HG02642 (cell line): ENCODE results near the gene APOL2.
"Not testable (repeated sequence)": the region's sequence is repeated elsewhere in the genome, so short reads cannot be mapped to it uniquely, and the experiment has no call there.

Experiments
- ATAC-seq: cut with Tn5 transposase; IDR thresholded peaks from one replicate; pipeline ENCODE4 v1.9.1; 2021; ENCODE audit warnings: mild to moderate bottlenecking; ENCODE audit not compliant: unreplicated experiment, poor library complexity

The APOL2 gene

DNA sequence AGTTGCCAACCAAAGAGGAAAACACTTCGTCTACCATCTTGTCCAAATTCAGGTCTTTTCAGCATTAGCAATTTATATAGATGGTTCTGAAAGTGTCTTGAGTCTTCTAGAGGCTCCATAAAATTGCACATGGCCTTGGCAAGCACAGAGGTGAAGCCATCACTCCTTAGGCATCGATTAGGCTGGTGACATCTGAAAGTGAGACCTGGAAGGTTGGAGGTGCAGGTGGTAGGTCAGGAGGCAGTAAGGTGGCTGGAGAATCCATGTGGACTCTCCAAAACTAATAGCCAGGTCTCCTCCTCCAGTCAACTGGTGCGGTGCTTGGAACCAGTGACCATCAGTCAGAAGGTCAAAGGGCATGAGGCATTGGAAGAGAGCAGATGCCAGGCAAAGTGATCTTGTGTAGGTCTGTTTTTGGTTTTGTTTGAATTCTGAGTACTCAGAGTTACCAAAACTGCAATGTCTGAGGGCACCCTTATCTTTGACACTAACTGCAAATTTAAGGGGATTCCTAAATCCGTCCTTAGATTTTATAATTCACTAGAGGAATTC is 6.6 kb upstream of the APOL2 start:
- ATAC-seq, result no peak

DNA sequence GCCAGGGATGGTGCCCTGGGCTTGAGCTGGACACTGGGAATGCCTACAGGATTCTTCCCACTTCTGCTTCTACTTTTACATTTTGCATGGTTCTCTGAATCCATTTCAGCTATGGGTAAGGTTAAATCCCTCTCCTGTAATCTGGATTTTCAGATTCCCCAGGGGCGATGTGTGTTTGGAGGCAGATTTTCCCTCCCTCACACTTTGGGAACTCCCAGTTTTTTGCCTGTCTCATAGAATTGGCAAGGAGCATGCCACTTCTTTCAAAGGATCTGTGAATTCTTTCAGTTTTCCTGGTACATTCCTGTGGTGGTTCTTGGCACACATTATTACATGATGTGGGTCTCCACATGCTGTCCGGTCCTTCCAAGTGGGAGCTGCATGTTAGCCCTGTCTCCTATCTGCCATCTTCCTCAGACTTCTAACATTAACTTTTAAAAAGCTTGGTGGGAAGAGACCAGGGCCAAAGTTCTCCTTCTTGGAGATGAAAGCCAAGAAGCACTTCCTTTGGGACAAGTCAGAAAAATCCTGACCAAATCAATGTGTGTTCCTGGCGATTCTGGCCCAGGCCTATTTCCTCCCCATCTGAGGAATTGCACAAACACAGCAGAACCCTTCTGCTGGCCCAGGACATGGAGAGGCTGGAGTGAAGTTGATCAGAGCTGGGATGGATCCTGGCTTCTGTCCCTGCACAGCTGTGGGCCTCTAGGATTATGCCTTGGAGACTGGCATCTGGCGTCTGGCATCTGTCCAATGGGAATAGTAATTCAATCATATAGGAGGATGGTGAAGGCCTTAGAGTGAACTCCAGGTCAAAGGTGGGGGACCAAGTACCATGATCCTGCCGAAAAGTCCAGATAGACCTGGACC is 5.4 kb upstream of the APOL2 start:
- ATAC-seq, result no peak

DNA sequence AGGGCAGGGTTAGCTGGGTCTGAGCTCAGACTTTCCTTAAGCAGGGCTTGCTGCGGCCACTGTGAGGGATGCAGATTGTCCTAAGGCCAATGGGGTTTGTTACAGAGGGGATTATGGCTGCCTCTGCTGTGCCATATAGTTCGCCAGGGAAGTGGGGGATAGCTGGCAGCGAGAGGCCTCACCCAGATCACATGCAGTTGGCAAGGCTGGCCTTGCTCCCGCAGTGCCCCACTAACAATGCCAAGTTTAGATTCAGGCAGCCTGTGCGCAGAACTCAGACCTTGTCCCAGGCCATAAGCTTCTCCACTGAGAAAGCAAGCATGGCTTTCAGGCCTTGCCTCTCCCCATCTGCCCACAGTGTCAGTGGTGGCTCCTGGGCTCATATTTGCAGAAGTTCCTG is 4.7 kb upstream of the APOL2 start:
- ATAC-seq, result no peak

DNA sequence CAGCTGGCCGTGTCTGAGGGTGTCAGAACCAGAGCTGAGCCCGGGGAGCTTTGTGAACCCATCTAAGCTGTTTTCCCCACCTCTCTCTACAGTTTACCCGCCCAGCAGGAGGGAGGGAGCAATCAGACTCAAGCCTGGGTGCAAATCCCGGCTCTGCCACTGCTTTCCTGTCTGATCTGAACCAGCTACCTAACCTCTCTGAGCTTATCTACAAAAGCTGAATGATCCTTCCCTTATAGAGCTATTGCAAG is 252 bp downstream of the APOL2 start:
- ATAC-seq, result peak; percentile 28

DNA sequence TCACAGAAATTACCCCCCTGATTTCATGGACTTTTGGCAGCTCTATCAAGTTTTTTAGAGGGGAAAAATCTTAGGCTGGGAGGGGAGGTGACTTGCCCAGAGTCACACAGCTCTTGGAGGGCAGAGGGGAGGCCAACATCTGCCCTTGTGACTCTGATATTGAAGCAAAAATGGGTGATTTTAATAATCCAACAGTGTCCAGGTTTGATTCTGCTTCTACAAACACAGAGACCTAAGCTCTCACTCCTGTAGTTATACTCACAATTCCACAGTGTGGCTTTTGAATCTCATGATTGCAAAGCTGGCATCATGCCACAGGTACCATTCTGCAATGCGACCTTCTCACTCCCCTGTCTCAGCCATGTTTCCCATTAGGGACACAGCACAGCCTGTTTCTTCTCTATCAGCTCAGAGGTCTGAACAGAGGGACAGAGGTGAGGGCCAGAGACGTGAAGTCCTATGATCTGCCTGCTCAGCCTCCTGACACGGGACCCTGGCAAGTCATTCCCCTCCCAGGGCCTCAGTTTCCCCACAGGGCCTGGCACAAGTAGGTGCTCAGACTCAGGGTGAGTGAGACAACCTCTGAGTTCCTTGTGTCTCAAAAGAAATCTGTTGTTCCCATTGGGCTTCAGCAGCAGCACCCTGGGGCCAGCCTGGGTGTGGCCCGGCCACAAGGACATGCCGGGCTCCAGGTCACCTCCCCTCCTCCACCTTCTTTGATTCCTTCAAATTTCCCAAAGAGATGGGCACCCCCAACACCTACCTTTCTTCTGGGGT is 766 bp downstream of the APOL2 start:
- ATAC-seq, result no peak

DNA sequence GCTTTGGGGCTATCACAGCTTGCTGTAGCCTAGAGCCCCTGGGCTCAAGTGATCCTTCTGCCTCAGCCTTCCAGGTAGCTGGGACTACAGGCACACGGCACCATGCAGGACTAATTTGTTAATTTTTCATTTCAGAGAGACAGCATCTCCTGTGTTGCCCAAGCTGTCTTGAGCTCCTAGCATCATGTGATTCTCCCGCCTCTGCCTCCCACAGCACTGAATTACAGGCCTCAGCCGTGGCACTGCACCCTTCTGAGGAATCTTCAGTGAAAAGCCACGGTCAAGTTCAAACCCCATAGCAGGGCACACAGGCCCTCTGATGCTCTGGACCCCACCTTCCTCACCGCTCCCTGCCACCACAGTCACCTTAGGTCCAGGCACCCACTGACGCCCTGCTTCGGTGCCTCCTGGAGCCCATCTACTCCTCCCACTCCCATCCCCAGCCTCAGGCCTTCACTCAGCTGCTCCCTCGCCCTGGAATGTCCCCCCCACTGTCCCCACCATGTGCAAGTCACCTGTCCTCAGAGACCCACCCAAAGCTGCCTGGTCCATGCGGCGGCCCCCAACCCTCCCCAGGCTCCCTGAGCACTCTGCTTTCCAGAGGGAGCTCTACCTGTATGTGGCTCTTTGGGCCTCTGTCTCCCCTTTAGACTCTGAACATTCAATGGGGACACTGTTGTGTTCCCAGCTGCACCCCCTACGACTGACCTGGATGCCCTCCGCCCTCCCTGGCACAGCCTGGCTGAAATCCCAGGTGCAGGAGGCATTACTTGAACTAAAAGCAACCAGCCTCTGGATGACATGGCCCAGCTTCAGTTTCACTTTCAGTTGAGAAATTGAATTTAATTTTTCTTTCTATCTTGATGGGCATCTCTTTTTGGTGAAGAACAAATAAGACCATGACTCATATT is 1.6 kb downstream of the APOL2 start:
- no peak for ATAC-seq

DNA sequence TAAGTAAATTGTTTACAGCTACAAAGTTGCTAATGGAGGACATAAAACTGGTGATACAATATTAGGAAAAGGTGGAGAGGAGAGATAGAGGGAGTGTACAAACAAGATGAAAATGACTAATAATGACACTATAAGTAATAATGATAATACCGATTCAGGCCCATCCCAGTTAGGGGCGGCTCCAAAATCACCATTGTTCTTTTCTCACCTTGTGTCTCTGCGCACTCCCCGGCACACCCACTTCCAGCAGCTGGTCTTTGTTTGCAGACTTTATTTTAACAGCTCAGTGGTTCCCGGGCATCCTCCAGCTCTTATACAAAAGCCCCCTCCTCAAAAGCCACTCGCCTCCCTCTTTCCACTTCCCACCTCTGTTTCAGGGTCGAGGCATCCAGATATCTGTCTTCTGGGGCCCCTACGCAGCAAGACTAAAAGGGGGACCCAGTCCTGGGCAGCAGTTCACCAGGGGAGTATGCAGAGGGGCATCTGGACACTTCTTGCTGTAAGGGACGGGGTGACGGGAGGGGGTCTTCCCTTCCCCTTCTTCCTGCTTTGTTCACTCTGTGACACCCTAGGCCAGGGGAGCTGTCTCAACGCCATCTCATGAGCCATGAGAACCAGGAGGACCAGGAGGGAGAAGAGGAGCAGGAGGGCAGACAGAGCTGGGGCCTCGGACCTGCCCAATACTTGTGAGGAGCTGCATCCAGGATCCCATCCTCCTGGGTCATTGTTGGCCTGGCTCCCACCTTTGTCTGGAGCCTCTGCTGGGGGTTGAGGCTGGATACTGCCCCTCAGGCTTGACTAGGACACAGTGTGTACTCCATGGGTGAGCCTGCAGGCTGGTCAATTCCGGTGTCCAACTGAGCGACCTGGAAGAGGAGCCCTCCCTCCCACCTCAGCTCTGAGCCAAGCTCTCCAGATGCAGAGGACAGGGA is 2.7 kb downstream of the APOL2 start:
- ATAC-seq, result no peak

DNA sequence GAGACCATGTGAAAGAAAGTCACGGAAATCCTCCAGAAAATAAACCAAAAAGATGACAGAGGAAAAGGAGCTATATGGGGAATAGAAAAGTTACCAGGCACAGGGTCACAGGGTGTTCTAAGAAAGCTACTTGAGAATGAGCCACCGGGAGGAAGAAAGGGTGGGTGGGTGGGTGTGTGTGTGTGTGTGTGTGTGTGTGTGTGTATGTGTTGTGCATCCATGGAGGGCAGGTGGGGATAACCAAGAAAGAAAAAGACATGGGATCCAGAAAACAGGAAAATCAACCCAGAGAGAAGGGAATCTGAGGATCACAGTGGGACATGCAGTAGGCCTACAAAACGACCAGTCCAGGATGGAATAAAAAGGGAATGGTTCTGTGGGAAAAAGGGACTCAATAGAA is 3.7 kb downstream of the APOL2 start:
- no peak for ATAC-seq

DNA sequence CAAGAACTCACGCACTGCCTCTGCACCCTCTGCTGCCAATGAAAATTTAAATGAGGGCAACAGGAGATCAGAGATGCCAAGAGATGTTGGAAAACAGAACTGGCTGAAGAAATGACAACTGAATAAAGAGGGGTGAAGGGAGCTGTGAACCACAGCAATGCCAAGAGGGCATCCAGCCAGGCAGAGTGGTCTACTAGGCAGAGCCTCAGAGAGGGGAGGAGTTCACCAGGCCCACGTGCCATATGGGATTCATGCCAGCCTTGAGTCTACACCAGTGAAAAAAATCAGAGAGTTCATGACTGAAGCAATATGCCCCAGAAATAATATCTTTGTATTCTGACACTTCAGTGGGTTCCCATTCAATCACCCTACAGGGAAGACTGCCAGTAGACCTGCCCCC is 4.4 kb downstream of the APOL2 start:
- ATAC-seq, result no peak

DNA sequence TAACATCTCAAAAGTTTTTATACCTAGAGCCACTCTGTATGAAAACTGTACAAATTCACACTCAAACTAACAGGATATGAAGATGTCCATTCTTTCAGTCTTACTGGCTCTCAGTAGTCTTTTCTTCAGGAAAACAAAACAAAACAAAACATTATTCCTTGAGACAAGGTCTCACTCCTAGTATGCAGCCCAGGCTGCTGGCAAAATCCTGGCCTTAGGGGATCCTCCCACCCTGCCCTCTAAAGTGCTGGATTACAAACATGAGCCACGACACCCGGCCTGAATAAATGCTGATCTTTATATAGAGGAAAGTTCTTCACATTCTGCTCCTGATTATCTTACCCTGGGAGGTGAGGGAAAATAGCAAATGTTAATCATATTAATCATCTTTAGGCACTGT is 5.1 kb downstream of the APOL2 start:
- no peak for ATAC-seq

DNA sequence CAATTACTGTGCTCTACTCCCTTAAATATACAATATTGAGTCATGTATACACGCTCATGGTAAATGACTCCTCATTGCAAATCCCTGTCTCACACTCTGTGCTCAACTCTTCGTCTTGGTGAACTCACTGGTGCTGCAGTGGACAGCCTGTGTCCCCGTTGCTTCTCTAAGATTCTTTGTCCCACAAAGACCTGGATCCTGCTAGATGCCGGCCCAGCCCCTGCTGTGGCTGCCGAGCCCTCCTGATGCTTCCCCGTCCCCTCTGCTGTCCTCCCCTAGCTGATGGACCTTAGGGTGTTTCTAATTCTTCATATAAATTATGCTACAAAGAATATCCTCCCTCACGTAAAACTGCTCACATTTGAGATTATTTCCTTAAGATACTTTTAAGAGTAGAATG is 5.5 kb downstream of the APOL2 start:
- ATAC-seq, result no peak

DNA sequence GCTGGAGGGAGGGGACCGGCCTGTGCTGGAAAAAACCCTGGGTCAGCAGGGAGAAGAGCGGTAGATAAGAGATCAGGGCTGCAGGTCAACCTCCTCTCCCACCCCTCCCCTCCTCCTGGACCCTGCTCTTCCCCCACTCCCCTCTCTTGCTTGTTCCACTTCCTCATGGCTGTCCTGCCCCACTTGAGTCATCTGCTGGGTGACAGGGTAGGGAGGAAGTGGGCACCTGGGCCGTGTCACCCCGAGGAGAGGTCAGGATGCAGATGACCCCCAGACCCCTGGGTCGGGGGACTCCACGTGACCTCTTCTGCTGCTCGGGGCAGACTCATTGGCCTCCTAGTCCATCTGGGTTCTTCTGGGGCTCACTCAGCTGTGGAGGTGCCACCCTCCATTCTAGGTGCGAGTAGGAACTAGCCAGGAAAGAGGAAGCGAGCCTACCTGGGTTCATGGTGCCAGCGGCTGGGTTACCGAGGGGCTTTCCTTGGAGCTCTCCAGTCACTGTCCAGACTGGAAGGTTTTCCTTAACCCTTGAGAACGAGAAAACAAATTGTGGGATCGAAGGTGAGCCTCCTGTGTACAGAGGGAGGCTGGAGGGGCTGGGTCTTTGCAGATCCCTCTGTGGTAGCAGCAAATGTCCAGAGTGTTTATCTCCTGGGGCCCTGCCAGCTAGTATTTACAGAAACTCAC is 6.5 kb downstream of the APOL2 start:
- no peak for ATAC-seq

DNA sequence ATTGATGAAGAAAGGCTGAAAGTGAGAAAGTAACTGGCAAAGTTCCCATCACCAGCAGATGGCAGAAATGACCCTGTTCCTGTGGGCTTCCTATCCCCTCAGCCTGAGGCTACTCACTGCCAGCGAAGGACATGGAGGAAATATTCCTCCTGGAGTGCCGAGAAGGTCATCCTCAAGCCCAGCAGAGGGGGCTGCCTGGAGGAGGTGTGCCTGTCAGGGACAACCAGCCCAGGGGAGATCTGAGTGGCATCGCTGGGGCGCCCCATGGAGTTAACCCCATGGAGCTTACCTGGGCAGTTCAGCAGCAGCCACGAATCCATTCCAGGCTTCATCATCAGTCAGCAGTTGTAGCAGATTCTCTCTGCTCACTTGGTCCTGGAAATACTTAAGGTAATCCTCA is 8.3 kb downstream of the APOL2 start:
- not testable (repeated sequence) for ATAC-seq

DNA sequence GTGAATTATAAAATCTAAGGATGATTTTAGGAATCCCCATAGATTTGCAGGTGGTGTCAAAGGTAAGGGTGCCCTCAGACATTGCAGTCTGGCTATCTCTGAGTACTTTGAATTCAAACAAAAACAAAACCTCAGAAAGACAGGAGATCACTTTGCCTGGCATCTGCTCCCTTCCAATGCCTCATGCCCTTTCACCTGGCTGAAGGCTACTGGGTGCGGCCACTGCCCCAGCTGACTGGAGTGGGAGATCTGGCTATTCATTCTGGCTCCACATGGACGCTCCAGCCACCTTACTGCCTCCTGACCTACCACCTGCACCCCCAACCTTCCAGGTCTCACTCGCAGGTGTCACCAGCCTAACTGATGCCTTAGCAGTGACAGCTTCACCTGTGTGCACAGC is 9.7 kb downstream of the APOL2 start:
- ATAC-seq, result not testable (repeated sequence)

DNA sequence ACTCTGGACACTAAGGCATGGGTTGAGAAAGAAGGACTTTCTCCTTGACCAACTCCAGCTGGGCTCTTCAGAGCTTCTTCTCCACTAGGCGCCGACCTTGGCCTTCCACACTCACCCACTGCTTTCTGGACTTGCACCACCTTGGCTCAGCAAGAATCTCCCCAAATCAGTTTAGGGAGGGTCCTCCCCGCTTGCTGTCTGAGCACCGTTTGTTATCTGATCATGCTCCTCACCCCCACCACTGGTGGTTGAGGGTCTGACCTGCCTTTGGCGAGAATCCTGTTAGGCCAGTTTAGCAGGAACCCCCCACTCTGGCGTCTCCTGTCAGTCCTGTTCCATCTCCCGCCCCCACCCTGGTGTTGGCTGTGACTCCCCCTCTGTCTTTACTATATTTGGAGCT is 10.4 kb downstream of the APOL2 start:
- no peak for ATAC-seq

DNA sequence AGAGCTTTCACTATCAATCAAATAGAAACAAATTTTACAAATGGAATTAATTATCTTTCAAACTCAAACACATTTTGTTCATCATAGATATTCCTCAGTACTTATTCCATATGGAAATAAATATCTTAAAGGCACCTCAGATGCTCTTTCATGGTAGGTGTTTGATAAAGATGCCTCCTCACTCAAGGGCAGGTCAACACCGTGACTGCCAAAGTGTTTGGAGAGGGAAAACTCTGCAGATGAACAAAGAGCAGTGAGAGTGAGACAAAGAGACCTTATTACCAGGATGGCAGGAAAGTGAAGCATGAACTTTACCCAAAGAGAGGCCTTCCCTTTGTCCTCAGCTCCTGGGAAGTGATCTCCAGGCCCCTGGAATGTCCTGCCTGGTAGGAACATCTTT is 11.0 kb downstream of the APOL2 start:
- ATAC-seq, result not testable (repeated sequence)

DNA sequence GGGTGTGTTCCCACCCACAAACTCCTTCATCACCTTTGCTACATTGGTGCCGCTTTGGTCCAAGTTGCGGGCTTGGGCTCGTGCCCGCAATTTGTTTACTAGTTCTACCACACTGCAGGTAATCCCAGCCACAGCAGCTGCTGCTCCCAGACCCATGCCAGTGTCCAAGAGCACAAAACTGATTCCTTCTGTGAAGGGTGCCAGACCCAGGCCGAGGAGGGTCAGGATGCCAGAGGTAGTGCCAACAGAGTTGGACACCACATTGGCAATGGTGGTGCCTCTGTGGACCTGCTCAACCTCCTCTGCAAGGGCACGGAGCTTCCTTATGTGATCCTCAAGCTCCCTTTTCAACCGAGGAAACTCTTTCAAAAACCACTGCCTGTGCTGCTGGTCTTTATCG is 11.5 kb downstream of the APOL2 start:
- ATAC-seq, result no peak

DNA sequence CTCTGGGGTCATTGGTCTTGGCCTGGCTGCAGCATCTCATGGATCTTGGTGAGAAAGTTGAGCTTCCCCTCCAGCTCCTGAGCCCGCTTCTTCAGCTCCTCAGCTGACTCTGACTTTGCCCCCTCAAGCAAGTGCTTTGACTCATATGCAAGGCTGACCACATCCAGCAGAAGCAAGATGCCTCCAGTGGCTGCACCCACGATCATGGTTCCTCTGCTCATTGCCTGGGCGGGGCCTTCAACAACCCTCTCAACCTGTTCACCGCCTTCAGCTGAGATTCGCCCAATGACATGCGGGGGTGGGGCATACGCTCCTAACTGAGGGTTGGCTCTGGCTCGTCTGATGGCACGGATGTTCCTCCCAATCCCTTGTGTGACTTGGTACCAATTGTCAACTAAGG is 11.9 kb downstream of the APOL2 start:
- ATAC-seq, result no peak

DNA sequence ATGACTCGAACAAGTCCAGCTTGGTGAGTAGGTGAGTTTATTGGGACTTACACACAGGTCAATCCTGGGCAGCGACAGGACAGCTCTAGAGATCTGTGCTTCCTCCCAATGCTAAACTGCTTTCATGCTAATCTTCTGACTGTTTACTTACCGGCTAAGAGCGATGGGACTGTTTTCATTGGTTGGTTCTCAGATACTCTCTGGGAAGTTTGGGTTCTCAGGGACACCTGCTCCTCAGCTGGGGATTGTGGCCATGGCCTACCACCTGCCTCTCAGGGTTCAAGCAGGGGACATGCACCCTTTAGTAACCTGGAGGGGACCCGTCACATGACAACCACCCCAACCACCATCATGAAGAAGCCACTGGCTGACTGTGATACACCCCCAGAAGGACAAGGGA is 13.1 kb downstream of the APOL2 start:
- no peak for ATAC-seq
